PFSK-1 (cell line): ENCODE measurements around the gene PSMD3.

Experiments used
- POLR2AphosphoS5 ChIP-seq: IDR thresholded peaks from 2 replicates; pipeline ENCODE4 v1.6.1; 2012; ENCODE audit warnings: low read depth, mild to moderate bottlenecking, control low read depth, low read length, moderate library complexity
- REST ChIP-seq, 2 experiments: IDR thresholded peaks; 2 replicates each; pipeline versions ENCODE4 v1.6.1 to v1.8.0; 2011 to 2012; ENCODE audit warnings: low read depth in 2 of 2, low read length in 2 of 2, control low read depth in 1 of 2, inconsistent platforms in 1 of 2, mild to moderate bottlenecking in 1 of 2, moderate library complexity in 1 of 2; ENCODE audit not compliant: insufficient read depth in 1 of 2
- SIN3A ChIP-seq: IDR thresholded peaks from 2 replicates; pipeline ENCODE4 v1.6.1; 2012; ENCODE audit warnings: mild to moderate bottlenecking, low read length, moderate library complexity, borderline replicate concordance; ENCODE audit not compliant: insufficient read depth
- TAF1 ChIP-seq: IDR thresholded peaks from 2 replicates; pipeline ENCODE4 v1.6.1; 2012; ENCODE audit warnings: low read length, control low read depth, borderline replicate concordance; ENCODE audit not compliant: insufficient read depth

- no peak for TF ChIP-seq SIN3A
- TF ChIP-seq TAF1 = no peak
- TF ChIP-seq POLR2AphosphoS5 = no peak; the same call in 1 of the 2 replicates
- TF ChIP-seq REST (IDR thresholded peaks at IDR 0.05; ENCODE audit: insufficient read depth in 1 of 2, low read depth in 2 of 2, low read length in 2 of 2) = no peak
Measured at GRCh38 chr17:39981207-39981741, 667 bp downstream of the PSMD3 start.
